Measurements from ENCODE around the gene NOTCH1.

DNA sequence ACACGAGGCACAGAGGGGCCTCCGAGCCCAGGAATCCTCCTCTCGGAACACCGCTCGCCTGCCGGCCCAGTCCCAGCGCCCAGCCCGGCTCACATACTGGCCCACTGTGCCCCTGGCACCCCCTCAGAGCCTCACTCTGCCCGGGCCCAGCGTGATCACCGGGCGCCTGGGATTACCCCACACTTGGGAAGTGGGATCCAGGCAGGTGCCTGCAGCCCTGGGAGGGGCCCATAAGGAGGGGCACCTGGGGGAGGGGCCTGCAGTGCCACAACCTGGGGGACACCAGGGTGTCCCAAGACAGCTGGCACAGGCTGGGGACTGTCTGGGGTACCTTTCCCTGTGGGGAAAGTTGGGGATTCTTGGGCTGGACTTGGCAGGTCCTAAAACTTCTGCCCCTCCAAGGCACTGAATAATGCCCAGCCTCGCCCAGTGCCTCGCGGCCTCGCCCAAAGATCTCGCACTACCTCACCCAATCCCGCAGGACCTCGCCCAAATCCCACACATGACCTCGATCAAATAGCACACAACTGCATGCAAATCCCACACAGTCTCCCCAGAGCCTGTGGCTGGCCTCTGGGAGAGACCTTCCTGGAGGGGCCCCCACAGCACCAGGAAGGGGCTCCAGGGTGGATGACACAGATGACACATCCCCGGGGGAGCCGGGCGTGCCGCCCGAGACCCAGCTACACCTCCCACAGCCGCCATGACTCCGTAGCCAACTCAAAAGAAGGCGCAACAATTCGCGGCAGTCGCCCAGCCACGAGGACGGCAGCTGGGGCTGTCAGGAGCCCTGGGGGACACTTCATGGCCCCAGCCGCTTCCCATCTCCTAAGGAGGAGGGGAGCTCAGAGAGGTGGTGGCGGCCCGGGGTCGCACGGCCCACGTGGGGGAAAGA is 13.7 kb downstream of the NOTCH1 start:
- TF ChIP-seq ZFP30 (CRISPR knock-in tag; IDR thresholded peaks at IDR 0.05) (no peak), TOX (CRISPR knock-in tag; IDR thresholded peaks at IDR 0.05; ENCODE audit: borderline replicate concordance) (no peak), RARB (CRISPR knock-in tag; IDR thresholded peaks at IDR 0.05) (no peak), ZNF565 (CRISPR knock-in tag; conservative IDR thresholded peaks at IDR 0.05; ENCODE audit: low read depth) (no peak), ZC3H10 (CRISPR knock-in tag; IDR thresholded peaks at IDR 0.05) (no peak), SNAI2 (CRISPR knock-in tag; IDR thresholded peaks at IDR 0.05) (no peak), ESRRG (CRISPR knock-in tag; IDR thresholded peaks at IDR 0.05) (no peak)
- TF ChIP-seq, protein P1, sequence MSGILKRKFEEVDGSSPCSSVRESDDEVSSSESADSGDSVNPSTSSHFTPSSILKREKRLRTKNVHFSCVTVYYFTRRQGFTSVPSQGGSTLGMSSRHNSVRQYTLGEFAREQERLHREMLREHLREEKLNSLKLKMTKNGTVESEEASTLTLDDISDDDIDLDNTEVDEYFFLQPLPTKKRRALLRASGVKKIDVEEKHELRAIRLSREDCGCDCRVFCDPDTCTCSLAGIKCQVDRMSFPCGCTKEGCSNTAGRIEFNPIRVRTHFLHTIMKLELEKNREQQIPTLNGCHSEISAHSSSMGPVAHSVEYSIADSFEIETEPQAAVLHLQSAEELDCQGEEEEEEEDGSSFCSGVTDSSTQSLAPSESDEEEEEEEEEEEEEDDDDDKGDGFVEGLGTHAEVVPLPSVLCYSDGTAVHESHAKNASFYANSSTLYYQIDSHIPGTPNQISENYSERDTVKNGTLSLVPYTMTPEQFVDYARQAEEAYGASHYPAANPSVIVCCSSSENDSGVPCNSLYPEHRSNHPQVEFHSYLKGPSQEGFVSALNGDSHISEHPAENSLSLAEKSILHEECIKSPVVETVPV (CRISPR knock-in tag; IDR thresholded peaks at IDR 0.05), result no peak
- TF ChIP-seq, protein P2, sequence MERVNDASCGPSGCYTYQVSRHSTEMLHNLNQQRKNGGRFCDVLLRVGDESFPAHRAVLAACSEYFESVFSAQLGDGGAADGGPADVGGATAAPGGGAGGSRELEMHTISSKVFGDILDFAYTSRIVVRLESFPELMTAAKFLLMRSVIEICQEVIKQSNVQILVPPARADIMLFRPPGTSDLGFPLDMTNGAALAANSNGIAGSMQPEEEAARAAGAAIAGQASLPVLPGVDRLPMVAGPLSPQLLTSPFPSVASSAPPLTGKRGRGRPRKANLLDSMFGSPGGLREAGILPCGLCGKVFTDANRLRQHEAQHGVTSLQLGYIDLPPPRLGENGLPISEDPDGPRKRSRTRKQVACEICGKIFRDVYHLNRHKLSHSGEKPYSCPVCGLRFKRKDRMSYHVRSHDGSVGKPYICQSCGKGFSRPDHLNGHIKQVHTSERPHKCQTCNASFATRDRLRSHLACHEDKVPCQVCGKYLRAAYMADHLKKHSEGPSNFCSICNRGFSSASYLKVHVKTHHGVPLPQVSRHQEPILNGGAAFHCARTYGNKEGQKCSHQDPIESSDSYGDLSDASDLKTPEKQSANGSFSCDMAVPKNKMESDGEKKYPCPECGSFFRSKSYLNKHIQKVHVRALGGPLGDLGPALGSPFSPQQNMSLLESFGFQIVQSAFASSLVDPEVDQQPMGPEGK (CRISPR knock-in tag; IDR thresholded peaks at IDR 0.05; ENCODE audit: borderline replicate concordance), result no peak
- TF ChIP-seq, protein P3, sequence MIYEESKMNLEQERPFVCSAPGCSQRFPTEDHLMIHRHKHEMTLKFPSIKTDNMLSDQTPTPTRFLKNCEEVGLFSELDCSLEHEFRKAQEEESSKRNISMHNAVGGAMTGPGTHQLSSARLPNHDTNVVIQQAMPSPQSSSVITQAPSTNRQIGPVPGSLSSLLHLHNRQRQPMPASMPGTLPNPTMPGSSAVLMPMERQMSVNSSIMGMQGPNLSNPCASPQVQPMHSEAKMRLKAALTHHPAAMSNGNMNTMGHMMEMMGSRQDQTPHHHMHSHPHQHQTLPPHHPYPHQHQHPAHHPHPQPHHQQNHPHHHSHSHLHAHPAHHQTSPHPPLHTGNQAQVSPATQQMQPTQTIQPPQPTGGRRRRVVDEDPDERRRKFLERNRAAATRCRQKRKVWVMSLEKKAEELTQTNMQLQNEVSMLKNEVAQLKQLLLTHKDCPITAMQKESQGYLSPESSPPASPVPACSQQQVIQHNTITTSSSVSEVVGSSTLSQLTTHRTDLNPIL (CRISPR knock-in tag; IDR thresholded peaks at IDR 0.05; ENCODE audit: low read depth), result no peak

All from SK-N-SH treated with all-trans-retinoic acid at 6 μM for 48 hours (cell line).